IPS-NIHi7 (cell line): Measurements from ENCODE around the gene SLITRK2.

Experiments used
- DNase-seq: peaks from one replicate; pipeline ENCODE4 v3.0.0; 2012; ENCODE audit warnings: mixed read lengths; ENCODE audit errors: extremely low spot score

SLITRK2 gene

GRCh38 chrX:145853181-145853580, 35.6 kb downstream of the SLITRK2 start:
- no peak for DNase-seq

DNA sequence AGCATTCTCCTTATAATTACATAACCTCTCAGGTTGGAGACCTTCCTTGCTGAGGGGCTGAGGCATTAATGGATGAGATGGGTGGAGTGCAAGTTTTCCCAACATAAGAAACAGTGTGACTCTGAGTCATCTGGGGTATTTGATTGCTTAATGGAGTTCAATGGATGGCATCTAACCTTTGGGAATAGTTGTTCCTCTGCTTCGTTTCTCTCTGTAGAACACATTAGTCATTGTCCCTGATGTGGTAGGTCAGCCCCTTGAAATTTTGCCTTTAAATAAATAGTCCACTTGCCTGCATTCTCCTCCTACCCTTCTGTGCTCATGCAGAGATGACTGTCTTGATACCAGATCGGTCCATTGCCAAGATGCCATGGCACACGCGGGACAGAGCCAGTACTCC, 38.6 kb downstream of the SLITRK2 start:
- DNase-seq: no peak

DNA sequence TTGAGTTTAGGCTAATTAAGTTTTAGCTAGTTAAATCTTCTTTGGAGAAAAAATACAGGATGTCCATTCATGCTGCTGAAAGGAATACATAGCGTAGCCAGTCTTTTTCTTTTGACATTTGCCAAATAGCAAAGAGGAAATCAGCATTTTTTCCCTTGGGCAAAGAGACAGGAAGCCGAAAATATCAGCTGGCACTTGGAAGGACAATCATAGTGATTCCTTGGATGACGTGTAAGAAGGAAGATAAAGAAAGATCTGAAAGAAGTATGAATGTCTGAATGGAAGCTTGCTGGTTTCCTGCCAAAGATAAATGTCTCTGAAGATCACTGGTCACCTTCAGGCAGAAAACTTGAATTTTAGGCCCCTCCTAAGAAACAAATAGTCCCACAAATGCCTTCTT, 44.2 kb downstream of the SLITRK2 start:
- no peak for DNase-seq

- no peak for DNase-seq
These were observed 47.5 kb downstream of the SLITRK2 start for GRCh38 chrX:145865082-145865481.
